ENCODE data around the gene KRTAP5-10. TPM values are rescaled to one million over a fixed set of nuclear protein-coding genes. Genes with fewer than 3 reads are reported as not detected.
"Not testable (repeated sequence)": the region's sequence is repeated elsewhere in the genome, so short reads cannot be mapped to it uniquely, and the experiment has no call there.

Gene KRTAP5-10
- total RNA-seq, 3 donors from 2014 or later = not detected

GRCh38 chr11:71604798-71605488 lies 39.6 kb downstream of the KRTAP5-10 start:
- H3K4me3 ChIP-seq; DNase-seq (ENCODE audit: low spot score in 2 of 2); H3K9me3 ChIP-seq; H3K36me3 ChIP-seq; H3K27ac ChIP-seq; H3K4me1 ChIP-seq; intact Hi-C loops (cut with DNase I; ENCODE audit: low total_unique reads): not testable (repeated sequence)
- TF ChIP-seq, protein P1, sequence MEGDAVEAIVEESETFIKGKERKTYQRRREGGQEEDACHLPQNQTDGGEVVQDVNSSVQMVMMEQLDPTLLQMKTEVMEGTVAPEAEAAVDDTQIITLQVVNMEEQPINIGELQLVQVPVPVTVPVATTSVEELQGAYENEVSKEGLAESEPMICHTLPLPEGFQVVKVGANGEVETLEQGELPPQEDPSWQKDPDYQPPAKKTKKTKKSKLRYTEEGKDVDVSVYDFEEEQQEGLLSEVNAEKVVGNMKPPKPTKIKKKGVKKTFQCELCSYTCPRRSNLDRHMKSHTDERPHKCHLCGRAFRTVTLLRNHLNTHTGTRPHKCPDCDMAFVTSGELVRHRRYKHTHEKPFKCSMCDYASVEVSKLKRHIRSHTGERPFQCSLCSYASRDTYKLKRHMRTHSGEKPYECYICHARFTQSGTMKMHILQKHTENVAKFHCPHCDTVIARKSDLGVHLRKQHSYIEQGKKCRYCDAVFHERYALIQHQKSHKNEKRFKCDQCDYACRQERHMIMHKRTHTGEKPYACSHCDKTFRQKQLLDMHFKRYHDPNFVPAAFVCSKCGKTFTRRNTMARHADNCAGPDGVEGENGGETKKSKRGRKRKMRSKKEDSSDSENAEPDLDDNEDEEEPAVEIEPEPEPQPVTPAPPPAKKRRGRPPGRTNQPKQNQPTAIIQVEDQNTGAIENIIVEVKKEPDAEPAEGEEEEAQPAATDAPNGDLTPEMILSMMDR (IDR thresholded peaks at IDR 0.05) = peak in 2 of 3 donors; percentile 21 to 27
- peaks cover 0 to 21% of the 10 kb centered on the region in 2 donors for H3K27me3 ChIP-seq

GRCh38 chr11:71606853-71607519 lies 41.6 kb downstream of the KRTAP5-10 start:
- H3K4me1 ChIP-seq; H3K36me3 ChIP-seq; DNase-seq (ENCODE audit: low spot score in 2 of 2); H3K27ac ChIP-seq; H3K9me3 ChIP-seq; intact Hi-C loops (cut with DNase I; ENCODE audit: low total_unique reads): not testable (repeated sequence)
- Histone ChIP-seq H3K27me3 (peaks cover 0 to 21% of the 10 kb centered on the region in 2 donors), H3K4me3 (peak overlapping the region in 1 of 3 donors; percentile 35)

- H3K27ac ChIP-seq; H3K9me3 ChIP-seq; H3K4me1 ChIP-seq; intact Hi-C loops (cut with DNase I; ENCODE audit: low total_unique reads); DNase-seq (ENCODE audit: low spot score in 2 of 2); H3K36me3 ChIP-seq: not testable (repeated sequence)
- H3K4me3 ChIP-seq = peak overlapping the region in 2 of 3 donors; percentile 35 to 41
- peaks cover 0 to 16% of the 10 kb centered on the region in 2 donors for H3K27me3 ChIP-seq
Observed at GRCh38 chr11:71607520-71608216, 42.3 kb downstream of the KRTAP5-10 start.

- H3K4me1 ChIP-seq; DNase-seq (ENCODE audit: low spot score in 2 of 2); H3K27ac ChIP-seq; intact Hi-C loops (cut with DNase I; ENCODE audit: low total_unique reads); H3K9me3 ChIP-seq; H3K36me3 ChIP-seq: not testable (repeated sequence)
- Histone ChIP-seq H3K27me3 (peaks cover 0 to 12% of the 10 kb centered on the region in 2 donors), H3K4me3 (peak overlapping the region in 1 of 3 donors; percentile 35)
Observed at GRCh38 chr11:71608272-71608671, 42.9 kb downstream of the KRTAP5-10 start.

DNA sequence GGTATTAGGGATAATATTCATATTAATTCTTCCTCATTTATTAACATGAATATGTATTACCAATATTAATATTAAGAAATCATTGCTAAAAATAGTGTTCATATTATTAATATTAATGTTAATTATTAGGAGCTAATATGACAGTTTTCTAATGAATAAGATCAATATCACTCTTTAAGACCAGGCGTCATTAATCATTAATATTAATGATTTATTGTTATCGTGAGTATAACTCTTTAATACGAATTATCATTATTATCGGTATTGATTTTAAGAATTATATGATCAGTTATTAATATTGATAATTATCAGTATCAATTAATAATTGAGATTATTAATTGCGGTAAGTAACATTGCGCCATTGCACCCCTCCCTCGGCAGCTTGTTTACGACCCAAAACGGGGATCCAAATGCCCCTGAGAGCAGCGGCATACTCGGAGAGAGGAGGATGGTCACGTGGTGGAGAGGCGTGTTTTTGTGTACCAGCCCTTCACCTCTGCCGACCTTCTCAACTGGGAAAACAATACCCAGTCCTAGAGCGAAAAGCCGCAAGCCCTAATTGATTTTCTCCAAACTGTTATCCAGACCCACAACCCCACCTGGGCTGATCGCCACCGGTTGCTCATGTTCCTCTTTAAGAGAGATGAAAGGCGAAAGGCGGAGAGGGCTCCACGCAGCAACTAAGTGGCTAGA lies 46.0 kb downstream of the KRTAP5-10 start:
- H3K4me1 ChIP-seq; H3K36me3 ChIP-seq; H3K9me3 ChIP-seq; intact Hi-C loops (cut with DNase I; ENCODE audit: low total_unique reads); DNase-seq (ENCODE audit: low spot score in 2 of 2); H3K27ac ChIP-seq; H3K4me3 ChIP-seq: not testable (repeated sequence)
- H3K27me3 ChIP-seq = peaks cover 0 to 12% of the 10 kb centered on the region in 2 donors

DNA sequence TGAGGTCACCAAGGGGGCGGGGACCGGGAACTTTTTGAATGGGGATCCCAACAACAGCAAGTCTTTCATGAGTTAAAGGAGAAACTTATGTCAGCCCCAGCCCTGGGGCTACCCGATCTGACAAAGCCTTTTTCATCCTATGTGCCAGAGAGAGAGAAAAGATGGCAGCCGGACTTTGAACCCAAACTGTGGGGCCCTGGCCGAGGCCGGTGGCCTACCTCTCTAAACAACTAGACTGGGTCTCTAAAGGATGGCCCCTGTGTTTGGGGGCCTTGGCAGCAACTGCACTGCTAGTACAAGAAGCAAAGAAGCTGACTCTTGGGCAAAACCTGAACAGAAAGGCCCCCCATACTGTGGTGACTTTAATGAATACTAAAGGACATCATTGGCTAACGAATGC lies 48.6 kb downstream of the KRTAP5-10 start:
- peaks cover 0 to 10% of the 10 kb centered on the region in 2 donors for H3K27me3 ChIP-seq
- H3K4me1 ChIP-seq; intact Hi-C loops (cut with DNase I; ENCODE audit: low total_unique reads); H3K36me3 ChIP-seq; DNase-seq (ENCODE audit: low spot score in 2 of 2); H3K9me3 ChIP-seq; H3K4me3 ChIP-seq; H3K27ac ChIP-seq: not testable (repeated sequence)

GRCh38 chr11:71614366-71614917 lies 49.1 kb downstream of the KRTAP5-10 start:
- H3K27me3 ChIP-seq; H3K36me3 ChIP-seq; DNase-seq (ENCODE audit: low spot score in 2 of 2); H3K9me3 ChIP-seq; H3K4me1 ChIP-seq; H3K27ac ChIP-seq; intact Hi-C loops (cut with DNase I; ENCODE audit: low total_unique reads); H3K4me3 ChIP-seq: not testable (repeated sequence)

GRCh38 chr11:71615003-71615402 lies 49.6 kb downstream of the KRTAP5-10 start:
- H3K27me3 ChIP-seq; intact Hi-C loops (cut with DNase I; ENCODE audit: low total_unique reads); H3K4me1 ChIP-seq; H3K4me3 ChIP-seq; H3K27ac ChIP-seq; H3K9me3 ChIP-seq; H3K36me3 ChIP-seq: not testable (repeated sequence)
- TF ChIP-seq POLR2AphosphoS5 (IDR thresholded peaks at IDR 0.05) = peak in 1 of 3 donors; percentile 21
- DNase-seq (ENCODE audit: low spot score in 2 of 2) = peak in 1 of 2 donors; percentile 62

Other genes with a start within 250 kb of the KRTAP5-10 start
- gene DHCR7, start 117.2 kb upstream of the KRTAP5-10 start, total RNA-seq = 10 to 100 TPM; 14.7 to 31.7 (median 25.2) TPM
- 10 to 100 TPM; 58.6 to 83.6 (median 70.5) TPM for gene NADSYN1, start 112.4 kb upstream of the KRTAP5-10 start, total RNA-seq
- under 1 TPM in 1 of 3 donors, not detected in 2; 0.16 TPM for gene KRTAP5-7, start 38.3 kb upstream of the KRTAP5-10 start, total RNA-seq
- gene KRTAP5-8, start 27.5 kb upstream of the KRTAP5-10 start, total RNA-seq = under 1 TPM in 1 of 3 donors, not detected in 2; 0.32 TPM
- gene KRTAP5-9, start 17.1 kb upstream of the KRTAP5-10 start, total RNA-seq = under 1 TPM in 1 of 3 donors, not detected in 2; 0.32 TPM
- gene KRTAP5-11, start 17.3 kb downstream of the KRTAP5-10 start, total RNA-seq = not detected

Data from breast epithelium (tissue), 4 donors.